OCI-M2 (cell line): ENCODE data around the gene NARF.
"Not testable (repeated sequence)": the region's sequence is repeated elsewhere in the genome, so short reads cannot be mapped to it uniquely, and the experiment has no call there.

ENCODE experiments used
- DNase-seq: peaks from one replicate; lab custom pipeline; 2025; ENCODE audit not compliant: unreplicated experiment; lab: John Stamatoyannopoulos, UW

Gene NARF

DNA sequence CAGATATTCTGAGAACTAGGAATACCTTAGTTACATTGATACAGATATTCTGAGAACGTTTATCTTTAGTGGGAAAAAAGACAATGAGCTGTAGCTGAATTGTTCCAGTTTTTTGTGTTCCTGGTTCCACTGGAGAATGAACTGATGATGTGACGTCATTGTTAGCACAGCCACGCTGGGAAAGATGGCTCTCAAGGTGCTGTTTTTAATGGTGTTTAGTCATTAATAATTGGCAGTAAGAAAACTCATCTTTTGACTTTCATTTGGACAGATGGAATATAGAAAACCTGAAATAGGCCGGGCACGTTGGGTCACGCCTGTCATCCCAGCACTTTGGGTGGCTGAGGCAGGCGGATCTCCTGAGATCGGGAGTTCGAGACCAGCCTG, 71.4 kb downstream of the NARF start:
- no peak for DNase-seq

DNA sequence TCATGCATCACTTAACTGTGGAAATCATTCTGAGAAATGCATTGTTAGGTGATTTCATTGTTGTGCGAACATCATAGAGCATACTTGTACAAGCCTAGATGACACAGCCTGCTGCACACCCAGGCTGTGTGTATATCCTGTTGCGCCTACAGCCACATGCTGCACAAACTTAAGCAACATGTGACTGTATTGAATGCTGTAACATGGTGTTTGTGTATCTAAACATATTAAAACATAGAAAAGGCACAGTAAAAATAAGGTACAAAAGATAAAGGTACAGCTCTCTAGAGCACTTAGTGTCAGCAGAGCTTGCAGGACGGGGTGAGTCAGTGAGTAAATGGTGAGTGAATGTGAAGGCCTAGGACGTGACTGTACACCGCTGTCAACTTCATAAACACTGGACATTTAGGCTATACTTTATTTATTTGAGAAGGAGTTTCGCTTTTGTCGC, 72.9 kb downstream of the NARF start:
- no peak for DNase-seq

DNA sequence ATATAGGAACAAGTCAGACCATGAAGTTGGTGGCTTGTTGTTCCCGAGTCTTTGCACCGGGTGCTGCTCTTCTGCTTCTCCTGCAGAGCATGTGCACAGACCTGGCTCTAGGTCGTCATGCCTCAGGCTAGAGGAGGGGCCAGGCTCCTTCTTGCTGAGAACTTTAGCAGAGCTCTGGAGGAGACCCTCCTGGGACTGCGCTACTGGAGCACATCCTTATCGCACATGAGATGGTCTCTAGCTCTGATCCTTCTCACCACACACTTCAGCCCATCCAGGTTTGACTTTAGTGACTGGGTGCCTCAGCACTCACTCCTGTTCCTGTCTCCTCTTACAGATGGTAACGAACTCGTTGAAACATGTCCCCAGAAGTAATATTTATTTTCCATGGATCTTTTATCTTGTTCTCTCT, 75.9 kb downstream of the NARF start:
- DNase-seq: no peak

DNA sequence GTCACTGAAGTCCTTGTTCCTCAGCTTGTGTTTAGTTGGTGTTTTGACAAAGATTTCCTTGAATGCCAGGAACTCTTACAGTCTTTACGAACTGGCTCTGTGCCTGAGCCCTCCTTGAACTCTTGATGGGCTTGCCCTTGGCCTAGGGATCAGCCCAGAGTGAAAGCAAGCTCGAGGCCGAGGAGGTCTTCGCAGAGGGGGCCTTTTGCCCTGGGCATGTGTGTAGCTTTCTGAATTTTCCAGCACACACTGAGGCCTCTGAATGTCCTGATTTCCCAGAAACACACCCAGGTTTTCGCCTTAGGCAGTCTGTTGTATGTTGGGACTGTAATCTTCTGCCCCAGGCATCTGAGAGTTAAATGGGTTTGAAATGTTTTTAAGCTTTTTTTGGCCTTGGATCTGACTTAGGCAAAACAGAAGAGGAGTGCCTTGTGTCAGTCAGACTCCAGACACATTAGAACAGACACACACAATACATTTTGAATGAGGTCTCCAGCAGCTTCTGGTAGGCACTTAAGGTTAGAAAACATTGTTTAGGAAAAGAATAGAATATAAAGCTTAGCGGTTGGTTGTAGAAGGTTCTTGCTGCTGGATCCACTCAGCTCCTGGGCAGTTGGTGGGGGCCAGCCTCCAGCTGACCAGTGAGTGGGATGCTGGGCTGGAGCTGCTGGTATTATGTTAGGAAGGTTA, 78.1 kb downstream of the NARF start:
- no peak for DNase-seq

DNA sequence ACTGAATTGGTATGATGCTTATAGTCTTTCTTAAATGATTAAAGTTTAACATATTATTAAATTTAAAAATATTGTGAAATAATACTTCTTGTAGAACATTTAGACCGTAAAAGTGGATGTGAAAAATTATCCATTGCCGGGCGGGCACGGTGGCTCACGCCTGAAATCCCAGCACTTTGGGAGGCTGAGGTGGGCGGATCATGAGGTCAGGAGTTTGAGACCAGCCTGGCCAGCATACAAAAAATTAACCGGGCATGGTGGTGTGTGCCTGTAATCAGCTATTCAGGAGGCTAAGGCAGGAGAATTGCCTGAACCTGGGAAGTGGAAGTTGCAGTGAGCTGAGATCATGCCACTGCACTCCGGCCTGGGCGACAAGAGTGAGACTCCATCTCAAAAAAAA, 78.7 kb downstream of the NARF start:
- DNase-seq: not testable (repeated sequence)

DNA sequence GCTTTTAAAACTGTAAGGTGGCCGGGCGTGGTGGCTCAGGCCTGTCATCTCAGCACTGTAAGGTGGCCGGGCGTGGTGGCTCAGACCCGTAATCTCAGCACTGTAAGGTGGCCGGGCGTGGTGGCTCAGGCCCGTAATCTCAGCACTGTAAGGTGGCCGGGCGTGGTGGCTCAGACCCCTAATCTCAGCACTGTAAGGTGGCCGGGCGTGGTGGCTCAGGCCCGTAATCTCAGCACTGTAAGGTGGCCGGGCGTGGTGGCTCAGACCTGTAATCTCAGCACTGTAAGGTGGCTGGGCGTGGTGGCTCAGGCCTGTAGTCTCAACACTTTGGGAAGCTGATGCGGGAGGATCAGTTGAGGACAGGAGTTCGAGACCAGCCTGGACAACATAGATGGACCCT, 80.5 kb downstream of the NARF start:
- DNase-seq: not testable (repeated sequence)
